ENCODE data around the gene LOC101059915.
"Not testable (repeated sequence)": the region's sequence is repeated elsewhere in the genome, so short reads cannot be mapped to it uniquely, and the experiment has no call there.

The LOC101059915 gene

DNA sequence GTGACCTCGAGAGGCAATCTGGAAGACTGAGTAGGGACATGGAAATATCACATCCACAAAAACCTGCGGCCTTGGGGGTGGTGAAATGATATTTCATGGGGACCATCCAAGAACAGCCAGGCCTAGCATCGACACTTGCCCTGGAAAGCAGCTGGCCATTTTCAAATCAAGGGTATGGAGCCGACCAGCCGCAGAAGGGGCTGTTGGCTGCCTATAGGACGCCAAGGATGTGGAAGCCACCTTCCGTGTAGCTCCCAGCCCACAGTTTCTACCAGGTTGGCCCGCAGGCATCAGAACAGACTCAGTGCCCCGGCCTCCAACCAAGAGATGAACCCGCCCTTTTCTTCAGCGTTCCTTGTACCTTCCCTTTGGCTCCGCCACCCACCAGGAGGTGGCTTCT, 5.4 kb upstream of the LOC101059915 start:
- no peak overlapping the region for H3K4ac ChIP-seq (ENCODE audit: low read depth, low read length)
- H3K23me2 ChIP-seq (ENCODE audit: insufficient read length, low read depth, low read length, poor library complexity, severe bottlenecking): no peaks in the 10 kb centered on the region
- no peak overlapping the region for H4K91ac ChIP-seq (ENCODE audit: insufficient read length, low read depth, low read length)
- H3K23ac ChIP-seq (ENCODE audit: insufficient read length, low read depth, low read length): no peak overlapping the region
- H2BK20ac ChIP-seq (ENCODE audit: low read depth, low read length, poor library complexity, severe bottlenecking): no peak overlapping the region
- no peak overlapping the region for H4K8ac ChIP-seq (replicated peaks; ENCODE audit: insufficient read length, low read depth, low read length)
- no peaks in the 10 kb centered on the region for H3K79me1 ChIP-seq (ENCODE audit: insufficient read depth, low read depth, low read length, poor library complexity, severe bottlenecking)
- H2BK15ac ChIP-seq (ENCODE audit: low read depth, low read length): no peak overlapping the region
- H3K9ac ChIP-seq (ENCODE audit: extremely low read depth, insufficient read length, low read length): no peak overlapping the region
- H2BK120ac ChIP-seq (ENCODE audit: low read depth, low read length, poor library complexity, severe bottlenecking): no peak overlapping the region
- H3K18ac ChIP-seq (ENCODE audit: insufficient read length, low read depth, low read length): no peak overlapping the region
- H3K27ac Mint-ChIP-seq: peak overlapping the region in 1 of 3 experiments; percentile 56; a peak in 1 of 7 replicates
- no peak overlapping the region for H3K4me3 Mint-ChIP-seq
- no peaks in the 10 kb centered on the region for H3K4me1 ChIP-seq (ENCODE audit: insufficient read depth, low read length)
- peaks cover 3% of the 10 kb centered on the region for H3K27me3 Mint-ChIP-seq (ENCODE audit: low read depth)
- no peak overlapping the region for H3K27ac ChIP-seq (ENCODE audit: insufficient read length, low read depth, low read length)
- no peak overlapping the region for H3T11ph ChIP-seq (ENCODE audit: low read length)
- no peak overlapping the region for H3K56ac ChIP-seq (ENCODE audit: insufficient read length, low read depth, low read length)
- no peak for DNase-seq
- no peak overlapping the region for H2BK12ac ChIP-seq (ENCODE audit: insufficient read length, low read depth, low read length)
- H3K14ac ChIP-seq (ENCODE audit: insufficient read depth, low read length): no peak overlapping the region
- no peak overlapping the region for H2AFZ ChIP-seq (ENCODE audit: low read length)
- H3K9me3 ChIP-seq (ENCODE audit: control insufficient read depth, low read depth, low read length): peaks cover 15% of the 10 kb centered on the region
- no peak overlapping the region for H4K5ac ChIP-seq (ENCODE audit: insufficient read length, low read depth, low read length)
- WGBS (ENCODE audit: extremely low coverage, insufficient read length, low lambda C conversion rate): no CpG with 5 or more reads among the region's 12 CpGs
- H3K79me2 ChIP-seq (ENCODE audit: insufficient read depth, low read length): no peaks in the 10 kb centered on the region
- H3K9me3 Mint-ChIP-seq: peaks cover 78 to 82% of the 10 kb centered on the region in 2 experiments
- no peak overlapping the region for H2AK5ac ChIP-seq (ENCODE audit: insufficient read length, low read length)
- no peaks in the 10 kb centered on the region for H3K27me3 ChIP-seq (ENCODE audit: insufficient read depth, low read length)
- no peak overlapping the region for H2BK5ac ChIP-seq (ENCODE audit: insufficient read length, low read length)
- H3K36me3 Mint-ChIP-seq (ENCODE audit: insufficient read depth in 1 of 3, low read depth in 3 of 3): peaks cover 0 to under 1% (median 0%) of the 10 kb centered on the region in 3 experiments; a peak in 3 of 7 replicates
- TF ChIP-seq, protein P1, sequence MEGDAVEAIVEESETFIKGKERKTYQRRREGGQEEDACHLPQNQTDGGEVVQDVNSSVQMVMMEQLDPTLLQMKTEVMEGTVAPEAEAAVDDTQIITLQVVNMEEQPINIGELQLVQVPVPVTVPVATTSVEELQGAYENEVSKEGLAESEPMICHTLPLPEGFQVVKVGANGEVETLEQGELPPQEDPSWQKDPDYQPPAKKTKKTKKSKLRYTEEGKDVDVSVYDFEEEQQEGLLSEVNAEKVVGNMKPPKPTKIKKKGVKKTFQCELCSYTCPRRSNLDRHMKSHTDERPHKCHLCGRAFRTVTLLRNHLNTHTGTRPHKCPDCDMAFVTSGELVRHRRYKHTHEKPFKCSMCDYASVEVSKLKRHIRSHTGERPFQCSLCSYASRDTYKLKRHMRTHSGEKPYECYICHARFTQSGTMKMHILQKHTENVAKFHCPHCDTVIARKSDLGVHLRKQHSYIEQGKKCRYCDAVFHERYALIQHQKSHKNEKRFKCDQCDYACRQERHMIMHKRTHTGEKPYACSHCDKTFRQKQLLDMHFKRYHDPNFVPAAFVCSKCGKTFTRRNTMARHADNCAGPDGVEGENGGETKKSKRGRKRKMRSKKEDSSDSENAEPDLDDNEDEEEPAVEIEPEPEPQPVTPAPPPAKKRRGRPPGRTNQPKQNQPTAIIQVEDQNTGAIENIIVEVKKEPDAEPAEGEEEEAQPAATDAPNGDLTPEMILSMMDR (conservative IDR thresholded peaks at IDR 0.05): no peak
- H3K4me1 Mint-ChIP-seq: no peaks in the 10 kb centered on the region
- H3K4me2 ChIP-seq (ENCODE audit: insufficient read depth, insufficient read length, low read length): no peak overlapping the region
- no peaks in the 10 kb centered on the region for H4K20me1 ChIP-seq (ENCODE audit: control insufficient read depth, insufficient read depth, insufficient read length)

DNA sequence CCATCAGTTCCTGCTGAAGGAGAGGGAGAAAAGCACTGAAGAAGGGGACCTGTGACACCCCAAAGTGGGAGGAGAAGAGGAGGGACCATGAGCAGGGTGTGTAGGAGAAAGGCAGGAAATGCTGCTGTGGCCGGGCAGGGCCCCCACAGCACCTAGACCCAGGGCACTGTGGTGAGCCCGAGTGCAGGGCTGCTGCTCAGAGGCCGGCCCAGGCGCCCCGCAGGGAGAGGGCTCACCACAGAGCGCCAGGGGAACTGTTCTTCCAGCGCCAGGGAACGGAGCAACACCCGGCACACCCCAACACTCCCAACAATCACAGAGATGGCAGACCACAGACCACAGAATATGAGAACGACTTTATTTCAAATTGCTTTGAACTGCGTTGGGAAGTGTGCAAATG, 4.7 kb upstream of the LOC101059915 start:
- not testable (repeated sequence) for DNase-seq; H3K36me3 Mint-ChIP-seq (ENCODE audit: insufficient read depth in 1 of 3, low read depth in 3 of 3); H3K9ac ChIP-seq (ENCODE audit: extremely low read depth, insufficient read length, low read length); H3K4ac ChIP-seq (ENCODE audit: low read depth, low read length); H3K4me1 Mint-ChIP-seq; H4K20me1 ChIP-seq (ENCODE audit: control insufficient read depth, insufficient read depth, insufficient read length); H2AFZ ChIP-seq (ENCODE audit: low read length); H3K79me1 ChIP-seq (ENCODE audit: insufficient read depth, low read depth, low read length, poor library complexity, severe bottlenecking); H4K5ac ChIP-seq (ENCODE audit: insufficient read length, low read depth, low read length); H3K56ac ChIP-seq (ENCODE audit: insufficient read length, low read depth, low read length); H2BK5ac ChIP-seq (ENCODE audit: insufficient read length, low read length); H3K27me3 Mint-ChIP-seq (ENCODE audit: low read depth); H3K27me3 ChIP-seq (ENCODE audit: insufficient read depth, low read length); H3T11ph ChIP-seq (ENCODE audit: low read length); H2BK15ac ChIP-seq (ENCODE audit: low read depth, low read length); H3K27ac Mint-ChIP-seq; H2BK20ac ChIP-seq (ENCODE audit: low read depth, low read length, poor library complexity, severe bottlenecking); H3K18ac ChIP-seq (ENCODE audit: insufficient read length, low read depth, low read length); H3K79me2 ChIP-seq (ENCODE audit: insufficient read depth, low read length); H2AK5ac ChIP-seq (ENCODE audit: insufficient read length, low read length); H3K4me3 Mint-ChIP-seq; H4K91ac ChIP-seq (ENCODE audit: insufficient read length, low read depth, low read length); H3K23me2 ChIP-seq (ENCODE audit: insufficient read length, low read depth, low read length, poor library complexity, severe bottlenecking); H3K23ac ChIP-seq (ENCODE audit: insufficient read length, low read depth, low read length); H3K14ac ChIP-seq (ENCODE audit: insufficient read depth, low read length); H3K4me2 ChIP-seq (ENCODE audit: insufficient read depth, insufficient read length, low read length); H3K4me1 ChIP-seq (ENCODE audit: insufficient read depth, low read length); H2BK120ac ChIP-seq (ENCODE audit: low read depth, low read length, poor library complexity, severe bottlenecking); H2BK12ac ChIP-seq (ENCODE audit: insufficient read length, low read depth, low read length); H3K27ac ChIP-seq (ENCODE audit: insufficient read length, low read depth, low read length); H4K8ac ChIP-seq (replicated peaks; ENCODE audit: insufficient read length, low read depth, low read length)
- H3K9me3 Mint-ChIP-seq: peaks cover 78 to 84% of the 10 kb centered on the region in 2 experiments
- H3K9me3 ChIP-seq (ENCODE audit: control insufficient read depth, low read depth, low read length): peaks cover 12% of the 10 kb centered on the region
- WGBS (ENCODE audit: extremely low coverage, insufficient read length, low lambda C conversion rate): no CpG with 5 or more reads among the region's 11 CpGs
